Skeletal muscle tissue (tissue), 4 donors: ENCODE data around the gene CEP131. TPM values are rescaled to one million over a fixed set of nuclear protein-coding genes. Genes with fewer than 3 reads are reported as not detected.

Experiments used
- H3K27ac ChIP-seq: one replicate; pipeline ENCODE4 v1.7.0; 2013; ENCODE audit warnings: mild to moderate bottlenecking, low read depth, low read length, inconsistent platforms
- H3K27me3 ChIP-seq, 3 donors: one replicate each; pipeline ENCODE4 v1.7.0; 2013; ENCODE audit warnings: low read length in 3 of 3; ENCODE audit not compliant: control insufficient read depth in 3 of 3, insufficient read depth in 3 of 3
- H3K36me3 ChIP-seq, 3 donors: one replicate each; pipeline ENCODE4 v1.7.0; 2013; ENCODE audit warnings: low read length in 3 of 3; ENCODE audit not compliant: control insufficient read depth in 3 of 3, insufficient read depth in 3 of 3
- H3K4me1 ChIP-seq, 3 donors: one replicate each; pipeline ENCODE4 v1.7.0; 2013; ENCODE audit warnings: low read length in 3 of 3, mild to moderate bottlenecking in 3 of 3; ENCODE audit not compliant: control insufficient read depth in 3 of 3, insufficient read depth in 3 of 3
- H3K4me3 ChIP-seq, 3 donors: one replicate each; pipeline ENCODE4 v1.7.0; 2013; ENCODE audit warnings: low read length in 3 of 3
- H3K9ac ChIP-seq, 3 donors: one replicate each; pipeline ENCODE4 v1.7.0; 2013; ENCODE audit warnings: low read length in 3 of 3, mild to moderate bottlenecking in 3 of 3, moderate library complexity in 2 of 3, low read depth in 1 of 3
- H3K9me3 ChIP-seq, 3 donors: one replicate each; pipeline ENCODE4 v1.7.0; 2013; ENCODE audit warnings: low read length in 3 of 3; ENCODE audit not compliant: control insufficient read depth in 3 of 3
- total RNA-seq: library from RNA; depleted of rRNA; stranded (reverse); fragments of >200 nt; gene quantifications from one replicate; pipeline ENCODE4 v1.2.3, GENCODE V29; 2014
- donor health status: Osteomylitis.

CEP131 gene
- total RNA-seq, 1 donor from 2014 or later = 10.4 TPM

DNA sequence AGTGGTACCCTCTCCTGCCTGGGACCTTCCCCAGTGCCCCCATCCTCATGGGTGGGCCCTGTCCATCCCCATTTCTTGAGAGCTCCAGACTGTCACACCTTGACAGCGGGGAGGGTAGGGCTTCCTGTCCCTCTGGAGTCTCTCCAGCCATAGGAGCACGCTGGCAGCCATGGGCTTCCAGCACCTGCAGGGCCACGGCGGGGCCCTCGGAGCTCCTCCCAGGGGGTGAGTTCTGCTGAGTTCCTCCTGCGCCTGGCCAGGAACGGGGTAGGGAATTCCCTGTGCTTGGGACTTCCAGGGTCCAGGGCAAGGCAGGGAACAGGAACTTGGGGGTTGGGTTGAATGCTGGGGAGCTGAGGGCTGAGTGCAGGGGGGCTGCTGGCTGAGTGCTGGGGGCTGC lies 33.7 kb downstream of the CEP131 start:
- Histone ChIP-seq H3K4me1 (no peaks in the 10 kb centered on the region), H3K9me3 (no peaks in the 10 kb centered on the region), H3K27me3 (peaks cover 2 to 4% (median 3%) of the 10 kb centered on the region in 3 donors), H3K4me3 (no peak overlapping the region), H3K36me3 (peaks cover 0 to 4% (median 2%) of the 10 kb centered on the region in 3 donors), H3K9ac (no peak overlapping the region), H3K27ac (no peak overlapping the region)

- peaks cover 6 to 8% (median 8%) of the 10 kb centered on the region in 3 donors for H3K27me3 ChIP-seq
- H3K4me1 ChIP-seq = no peaks in the 10 kb centered on the region
- H3K9ac ChIP-seq = no peak overlapping the region
- peaks cover 0 to 4% (median 2%) of the 10 kb centered on the region in 3 donors for H3K36me3 ChIP-seq
- no peak overlapping the region for H3K4me3 ChIP-seq
- H3K27ac ChIP-seq = no peak overlapping the region
- no peaks in the 10 kb centered on the region for H3K9me3 ChIP-seq
These were observed 34.3 kb downstream of the CEP131 start for GRCh38 chr17:81188491-81188840.

GRCh38 chr17:81187586-81188490 lies 34.9 kb downstream of the CEP131 start:
- H3K9ac ChIP-seq = no peak overlapping the region
- H3K36me3 ChIP-seq = peaks cover 0 to 4% (median 2%) of the 10 kb centered on the region in 3 donors
- no peak overlapping the region for H3K27ac ChIP-seq
- H3K9me3 ChIP-seq = no peaks in the 10 kb centered on the region
- H3K27me3 ChIP-seq = peaks cover 8 to 13% (median 10%) of the 10 kb centered on the region in 3 donors
- no peaks in the 10 kb centered on the region for H3K4me1 ChIP-seq
- no peak overlapping the region for H3K4me3 ChIP-seq

GRCh38 chr17:81187120-81187519 lies 35.6 kb downstream of the CEP131 start:
- Histone ChIP-seq H3K9ac (no peak overlapping the region), H3K27me3 (peaks cover 8 to 19% (median 13%) of the 10 kb centered on the region in 3 donors), H3K4me1 (no peaks in the 10 kb centered on the region), H3K27ac (no peak overlapping the region), H3K4me3 (no peak overlapping the region), H3K9me3 (no peaks in the 10 kb centered on the region), H3K36me3 (peaks cover 0 to 4% (median 2%) of the 10 kb centered on the region in 3 donors)

DNA sequence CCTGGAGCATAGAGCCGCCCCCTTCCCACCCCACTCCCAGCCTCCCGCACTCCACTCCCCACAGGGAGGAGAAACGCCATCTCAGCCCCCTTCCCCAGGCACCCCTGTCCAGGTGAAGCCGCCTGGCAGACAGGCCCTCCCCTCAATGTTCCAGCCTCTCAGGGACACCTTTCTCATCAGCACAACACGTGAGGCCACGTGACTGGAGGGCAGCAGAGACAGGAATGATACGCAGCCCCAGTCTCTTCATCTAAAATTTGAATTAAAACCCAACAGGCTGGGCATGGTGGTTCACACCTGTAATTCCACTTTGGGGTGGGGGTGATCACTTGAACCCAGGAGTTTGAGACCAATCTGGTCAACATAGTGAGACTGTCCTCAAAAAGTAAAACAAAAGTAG lies 36.6 kb downstream of the CEP131 start:
- H3K27ac ChIP-seq = no peak overlapping the region
- no peaks in the 10 kb centered on the region for H3K9me3 ChIP-seq
- no peak overlapping the region for H3K4me3 ChIP-seq
- peaks cover 8 to 25% (median 13%) of the 10 kb centered on the region in 3 donors for H3K27me3 ChIP-seq
- peaks cover 0 to 4% (median 0%) of the 10 kb centered on the region in 3 donors for H3K36me3 ChIP-seq
- H3K9ac ChIP-seq = no peak overlapping the region
- no peaks in the 10 kb centered on the region for H3K4me1 ChIP-seq

GRCh38 chr17:81184555-81184954 lies 38.2 kb downstream of the CEP131 start:
- no peak overlapping the region for H3K9ac ChIP-seq
- H3K27me3 ChIP-seq = peaks cover 8 to 25% (median 19%) of the 10 kb centered on the region in 3 donors
- H3K36me3 ChIP-seq = peaks cover 0 to under 1% (median 0%) of the 10 kb centered on the region in 3 donors
- H3K27ac ChIP-seq = no peak overlapping the region
- H3K9me3 ChIP-seq = no peaks in the 10 kb centered on the region
- H3K4me1 ChIP-seq = no peaks in the 10 kb centered on the region
- no peak overlapping the region for H3K4me3 ChIP-seq

DNA sequence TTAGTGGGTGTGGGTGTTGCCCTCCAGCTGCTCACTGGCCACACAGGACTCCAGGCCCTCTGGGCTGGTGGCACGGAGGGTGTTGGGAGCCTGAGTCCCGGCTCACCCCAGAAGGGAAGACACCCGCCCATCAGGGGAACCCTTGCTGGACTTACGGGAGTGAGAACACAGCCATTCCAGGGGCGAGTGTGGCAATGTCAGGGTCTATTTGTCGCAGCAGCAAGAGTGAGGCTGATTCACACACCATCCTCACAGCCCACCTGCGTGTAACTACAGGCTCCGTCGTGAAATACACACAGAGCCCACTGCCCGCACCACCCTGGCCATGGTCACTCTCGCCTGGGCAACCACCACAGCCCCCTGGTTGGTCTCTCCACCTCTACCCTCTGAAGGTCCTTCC lies 39.0 kb downstream of the CEP131 start:
- no peak overlapping the region for H3K4me3 ChIP-seq
- H3K27ac ChIP-seq = no peak overlapping the region
- H3K27me3 ChIP-seq = peaks cover 8 to 25% (median 22%) of the 10 kb centered on the region in 3 donors
- no peaks in the 10 kb centered on the region for H3K9me3 ChIP-seq
- no peak overlapping the region for H3K9ac ChIP-seq
- H3K36me3 ChIP-seq = no peaks in the 10 kb centered on the region
- no peaks in the 10 kb centered on the region for H3K4me1 ChIP-seq

GRCh38 chr17:81183316-81183715 lies 39.4 kb downstream of the CEP131 start:
- Histone ChIP-seq H3K9me3 (no peaks in the 10 kb centered on the region), H3K36me3 (no peaks in the 10 kb centered on the region), H3K4me3 (no peak overlapping the region), H3K27ac (no peak overlapping the region), H3K27me3 (peaks cover 8 to 25% (median 22%) of the 10 kb centered on the region in 3 donors), H3K9ac (no peak overlapping the region), H3K4me1 (no peaks in the 10 kb centered on the region)

- Histone ChIP-seq H3K27me3 (peaks cover 8 to 25% (median 22%) of the 10 kb centered on the region in 3 donors), H3K4me3 (no peak overlapping the region), H3K27ac (no peak overlapping the region), H3K4me1 (no peaks in the 10 kb centered on the region), H3K9ac (no peak overlapping the region), H3K36me3 (no peaks in the 10 kb centered on the region), H3K9me3 (no peaks in the 10 kb centered on the region)
These were observed 40.2 kb downstream of the CEP131 start for GRCh38 chr17:81182596-81182995.

DNA sequence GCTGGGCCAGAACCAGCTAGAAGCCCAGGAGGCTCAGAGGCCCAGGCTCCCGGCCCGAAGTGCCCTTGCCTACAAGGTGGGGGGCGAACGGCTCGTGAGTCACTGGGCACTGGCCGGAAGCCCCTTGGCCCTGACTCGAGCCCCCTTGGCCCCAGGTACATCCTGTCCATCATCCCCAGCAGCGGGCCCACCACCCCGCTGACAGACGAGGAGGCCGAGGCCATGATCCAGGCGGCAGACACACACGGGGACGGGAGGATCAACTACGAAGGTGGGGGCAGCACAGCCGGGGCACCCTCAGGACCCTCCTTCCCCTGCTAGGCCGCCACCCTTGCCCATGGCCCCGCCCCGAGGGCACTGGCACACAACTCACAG lies 41.0 kb downstream of the CEP131 start:
- Histone ChIP-seq H3K9ac (no peak overlapping the region), H3K27me3 (peaks cover 8 to 25% (median 22%) of the 10 kb centered on the region in 3 donors), H3K4me3 (no peak overlapping the region), H3K36me3 (no peaks in the 10 kb centered on the region), H3K9me3 (no peaks in the 10 kb centered on the region), H3K4me1 (no peaks in the 10 kb centered on the region), H3K27ac (no peak overlapping the region)
